GM23338 (cell line): ENCODE results near the gene RAP1A. TPM values are rescaled to one million over a fixed set of nuclear protein-coding genes. Genes with fewer than 3 reads are reported as not detected.

Source experiments
- ATAC-seq: fragments of 200-7000 bp; cut with Tn5 transposase; 3 replicates; pipeline ENCODE4 v1.9.1; 2020
- DNase-seq: peaks from one replicate; pipeline ENCODE4 v3.0.0-alpha.2; 2015; ENCODE audit warnings: low spot score
- H2AFZ ChIP-seq: fragments of 200-600 bp; sonication (generic); 2 replicates; pipeline ENCODE4 v1.8.0; 2016; ENCODE audit warnings: antibody characterized with exemption, mild to moderate bottlenecking, moderate library complexity
- H3F3A ChIP-seq: fragments of 200-600 bp; sonication (generic); replicated peaks from 2 replicates; pipeline ENCODE4 v1.8.0; 2017; ENCODE audit warnings: antibody characterized with exemption, mixed run types, low read depth
- H3K27ac ChIP-seq: fragments of 200-600 bp; sonication (generic); 2 replicates; pipeline ENCODE4 v1.6.1; 2016; ENCODE audit warnings: low read depth
- H3K27me3 ChIP-seq: fragments of 200-600 bp; sonication (generic); 2 replicates; pipeline ENCODE4 v1.8.0; 2016; ENCODE audit warnings: mild to moderate bottlenecking, mixed run types, moderate library complexity; ENCODE audit not compliant: insufficient read depth
- H3K36me3 ChIP-seq: fragments of 200-600 bp; sonication (generic); 2 replicates; pipeline ENCODE4 v1.8.0; 2016; ENCODE audit warnings: mild to moderate bottlenecking; ENCODE audit not compliant: insufficient read depth
- H3K4me1 ChIP-seq: fragments of 200-600 bp; sonication (generic); 2 replicates; pipeline ENCODE4 v1.8.0; 2016; ENCODE audit warnings: mild to moderate bottlenecking, moderate library complexity; ENCODE audit not compliant: insufficient read depth
- H3K4me2 ChIP-seq: fragments of 200-600 bp; sonication (generic); 2 replicates; pipeline ENCODE4 v1.7.1; 2017; ENCODE audit warnings: mixed run types
- H3K4me3 ChIP-seq: fragments of 200-600 bp; sonication (generic); 2 replicates; pipeline ENCODE4 v1.6.1; 2016; ENCODE audit warnings: mixed run types
- H3K79me2 ChIP-seq: fragments of 200-600 bp; sonication (generic); replicated peaks from 2 replicates; pipeline ENCODE4 v1.8.0; 2017; ENCODE audit warnings: mild to moderate bottlenecking; ENCODE audit not compliant: insufficient read depth
- H3K9me2 ChIP-seq: fragments of 200-600 bp; sonication (generic); 2 replicates; pipeline ENCODE4 v1.8.0; 2017; ENCODE audit not compliant: insufficient read depth
- H4K20me1 ChIP-seq: fragments of 200-600 bp; sonication (generic); replicated peaks from 2 replicates; pipeline ENCODE4 v1.8.0; 2017; ENCODE audit warnings: mild to moderate bottlenecking; ENCODE audit not compliant: insufficient read depth
- H3K27ac Mint-ChIP-seq: 2 replicates; pipeline ENCODE4 v1.8.0; 2020; ENCODE audit warnings: inconsistent platforms, mild to moderate bottlenecking, moderate library complexity, mixed read lengths
- H3K27me3 Mint-ChIP-seq: 3 replicates; pipeline ENCODE4 v1.8.0; 2022; ENCODE audit warnings: low read depth, mild to moderate bottlenecking, moderate library complexity, mixed read lengths, inconsistent platforms; ENCODE audit not compliant: insufficient read depth, poor library complexity
- H3K36me3 Mint-ChIP-seq: 3 replicates; pipeline ENCODE4 v1.8.0; 2021; ENCODE audit warnings: low read depth, mild to moderate bottlenecking, inconsistent platforms, moderate library complexity, mixed read lengths
- H3K4me1 Mint-ChIP-seq: 3 replicates; pipeline ENCODE4 v1.8.0; 2020; ENCODE audit warnings: mild to moderate bottlenecking, inconsistent platforms, mixed read lengths
- H3K4me3 Mint-ChIP-seq: 3 replicates; pipeline ENCODE4 v1.8.0; 2021; ENCODE audit warnings: moderate library complexity, mild to moderate bottlenecking, inconsistent platforms, mixed read lengths
- H3K9me3 Mint-ChIP-seq: 3 replicates; pipeline ENCODE4 v1.8.0; 2020; ENCODE audit warnings: moderate library complexity, mild to moderate bottlenecking, inconsistent platforms, mixed read lengths
- CREB1 ChIP-seq: fragments of 250-450 bp; sonication (Bioruptor Pico); IDR thresholded peaks from 2 replicates; pipeline ENCODE4 v1.5.0; 2020; ENCODE audit warnings: low read depth, mild to moderate bottlenecking, moderate library complexity
- ETS1 ChIP-seq: IDR thresholded peaks from 2 replicates; pipeline ENCODE4 v1.6.1; 2016; ENCODE audit warnings: antibody characterized with exemption
- EZH2 ChIP-seq: fragments of 200-600 bp; sonication (generic); IDR thresholded peaks from one replicate; pipeline ENCODE4 v1.8.0; 2017; ENCODE audit warnings: antibody characterized with exemption, mild to moderate bottlenecking, low read depth; ENCODE audit not compliant: unreplicated experiment
- EZH2phosphoT487 ChIP-seq: fragments of 200-600 bp; sonication (generic); IDR thresholded peaks from one replicate; pipeline ENCODE4 v1.8.1; 2018; ENCODE audit warnings: antibody characterized with exemption; ENCODE audit not compliant: unreplicated experiment
- JUNB ChIP-seq: IDR thresholded peaks from one replicate; pipeline ENCODE4 v1.6.1; 2016; ENCODE audit warnings: antibody characterized with exemption; ENCODE audit not compliant: unreplicated experiment
- NANOG ChIP-seq: IDR thresholded peaks from 2 replicates; pipeline ENCODE4 v1.6.1; 2016; ENCODE audit warnings: antibody characterized with exemption, borderline replicate concordance
- POLR2AphosphoS5 ChIP-seq: IDR thresholded peaks from 2 replicates; pipeline ENCODE4 v1.6.1; 2016; ENCODE audit warnings: antibody characterized with exemption, low read depth
- REST ChIP-seq: IDR thresholded peaks from one replicate; pipeline ENCODE4 v1.6.1; 2018; ENCODE audit warnings: antibody characterized with exemption; ENCODE audit not compliant: unreplicated experiment
- STAT1 ChIP-seq: IDR thresholded peaks from one replicate; pipeline ENCODE4 v1.6.1; 2016; ENCODE audit warnings: antibody characterized with exemption; ENCODE audit not compliant: unreplicated experiment
- ZNF114 ChIP-seq: fragments of 250-450 bp; sonication (Bioruptor Pico); IDR thresholded peaks from 2 replicates; pipeline ENCODE4 v1.5.0; 2020; ENCODE audit warnings: mild to moderate bottlenecking, moderate library complexity
- ZNF331 ChIP-seq: fragments of 250-450 bp; sonication (Bioruptor Pico); IDR thresholded peaks from 2 replicates; pipeline ENCODE4 v1.5.0; 2020; ENCODE audit warnings: low read depth, mild to moderate bottlenecking, moderate library complexity
- polyA plus RNA-seq: library from polyadenylated mRNA; unstranded; fragments of >200 nt; fragmentation: Nextera tagmentation; extraction: Ambion mirVana; gene quantifications from 2 replicates; pipeline ENCODE4 v1.2.1, GENCODE V29; 2016
- total RNA-seq: library from RNA; depleted of rRNA; stranded (reverse); fragments of >200 nt; shearing (Covaris generic); gene quantifications from 2 replicates; pipeline ENCODE4 v1.2.3, GENCODE V29; 2014
- TF ChIP-seq, protein P1 (sequence below): fragments of 250-450 bp; sonication (Bioruptor Pico); IDR thresholded peaks from 2 replicates; pipeline ENCODE4 v1.5.0; 2020; ENCODE audit warnings: mild to moderate bottlenecking, moderate library complexity
- TF ChIP-seq, protein P2 (sequence below), 2 experiments: fragments of 200-600 bp in 1 of 2; sonication (generic) in 1 of 2; conservative IDR thresholded peaks; 2 replicates each; pipeline versions ENCODE4 v1.5.1 to v1.6.1; 2016 to 2017; ENCODE audit warnings: antibody characterized with exemption in 2 of 2, low read depth in 2 of 2, mild to moderate bottlenecking in 2 of 2, moderate library complexity in 1 of 2

RAP1A gene
- total and polyA plus RNA-seq, 2 experiments from 2014 or later, result 16.2 to 23.0 TPM

GRCh38 chr1:111733183-111733991 lies 113.8 kb downstream of the RAP1A start:
- DNase-seq (no peak), ATAC-seq (no peak)
- no peak overlapping the region for H2AFZ ChIP-seq
- peaks cover 18% of the 10 kb centered on the region for H3F3A ChIP-seq
- H3K4me3 Mint-ChIP-seq, result no peak overlapping the region
- H3K36me3 Mint-ChIP-seq, result peaks cover 7% of the 10 kb centered on the region; the same call in 2 of the 3 replicates
- peaks cover 52% of the 10 kb centered on the region for H3K79me2 ChIP-seq
- peaks cover 25% of the 10 kb centered on the region for H3K4me1 Mint-ChIP-seq
- H3K4me2 ChIP-seq, result no peak overlapping the region
- H3K27ac ChIP-seq, result no peak overlapping the region
- H3K9me2 ChIP-seq, result no peaks in the 10 kb centered on the region
- H3K36me3 ChIP-seq, result no peaks in the 10 kb centered on the region
- H3K9me3 Mint-ChIP-seq, result no peaks in the 10 kb centered on the region; the same call in 2 of the 3 replicates
- H4K20me1 ChIP-seq, result peaks cover 19% of the 10 kb centered on the region
- H3K27me3 ChIP-seq, result no peaks in the 10 kb centered on the region
- H3K27me3 Mint-ChIP-seq, result peaks cover 9% of the 10 kb centered on the region
- H3K4me3 ChIP-seq, result no peak overlapping the region
- H3K27ac Mint-ChIP-seq, result no peak overlapping the region
- no peak for TF ChIP-seq POLR2AphosphoS5
- no peak for TF ChIP-seq CREB1 (CRISPR knock-in tag)
- no peak for TF ChIP-seq EZH2phosphoT487
- no peak for TF ChIP-seq ZNF114 (CRISPR knock-in tag)
- TF ChIP-seq, protein P1, sequence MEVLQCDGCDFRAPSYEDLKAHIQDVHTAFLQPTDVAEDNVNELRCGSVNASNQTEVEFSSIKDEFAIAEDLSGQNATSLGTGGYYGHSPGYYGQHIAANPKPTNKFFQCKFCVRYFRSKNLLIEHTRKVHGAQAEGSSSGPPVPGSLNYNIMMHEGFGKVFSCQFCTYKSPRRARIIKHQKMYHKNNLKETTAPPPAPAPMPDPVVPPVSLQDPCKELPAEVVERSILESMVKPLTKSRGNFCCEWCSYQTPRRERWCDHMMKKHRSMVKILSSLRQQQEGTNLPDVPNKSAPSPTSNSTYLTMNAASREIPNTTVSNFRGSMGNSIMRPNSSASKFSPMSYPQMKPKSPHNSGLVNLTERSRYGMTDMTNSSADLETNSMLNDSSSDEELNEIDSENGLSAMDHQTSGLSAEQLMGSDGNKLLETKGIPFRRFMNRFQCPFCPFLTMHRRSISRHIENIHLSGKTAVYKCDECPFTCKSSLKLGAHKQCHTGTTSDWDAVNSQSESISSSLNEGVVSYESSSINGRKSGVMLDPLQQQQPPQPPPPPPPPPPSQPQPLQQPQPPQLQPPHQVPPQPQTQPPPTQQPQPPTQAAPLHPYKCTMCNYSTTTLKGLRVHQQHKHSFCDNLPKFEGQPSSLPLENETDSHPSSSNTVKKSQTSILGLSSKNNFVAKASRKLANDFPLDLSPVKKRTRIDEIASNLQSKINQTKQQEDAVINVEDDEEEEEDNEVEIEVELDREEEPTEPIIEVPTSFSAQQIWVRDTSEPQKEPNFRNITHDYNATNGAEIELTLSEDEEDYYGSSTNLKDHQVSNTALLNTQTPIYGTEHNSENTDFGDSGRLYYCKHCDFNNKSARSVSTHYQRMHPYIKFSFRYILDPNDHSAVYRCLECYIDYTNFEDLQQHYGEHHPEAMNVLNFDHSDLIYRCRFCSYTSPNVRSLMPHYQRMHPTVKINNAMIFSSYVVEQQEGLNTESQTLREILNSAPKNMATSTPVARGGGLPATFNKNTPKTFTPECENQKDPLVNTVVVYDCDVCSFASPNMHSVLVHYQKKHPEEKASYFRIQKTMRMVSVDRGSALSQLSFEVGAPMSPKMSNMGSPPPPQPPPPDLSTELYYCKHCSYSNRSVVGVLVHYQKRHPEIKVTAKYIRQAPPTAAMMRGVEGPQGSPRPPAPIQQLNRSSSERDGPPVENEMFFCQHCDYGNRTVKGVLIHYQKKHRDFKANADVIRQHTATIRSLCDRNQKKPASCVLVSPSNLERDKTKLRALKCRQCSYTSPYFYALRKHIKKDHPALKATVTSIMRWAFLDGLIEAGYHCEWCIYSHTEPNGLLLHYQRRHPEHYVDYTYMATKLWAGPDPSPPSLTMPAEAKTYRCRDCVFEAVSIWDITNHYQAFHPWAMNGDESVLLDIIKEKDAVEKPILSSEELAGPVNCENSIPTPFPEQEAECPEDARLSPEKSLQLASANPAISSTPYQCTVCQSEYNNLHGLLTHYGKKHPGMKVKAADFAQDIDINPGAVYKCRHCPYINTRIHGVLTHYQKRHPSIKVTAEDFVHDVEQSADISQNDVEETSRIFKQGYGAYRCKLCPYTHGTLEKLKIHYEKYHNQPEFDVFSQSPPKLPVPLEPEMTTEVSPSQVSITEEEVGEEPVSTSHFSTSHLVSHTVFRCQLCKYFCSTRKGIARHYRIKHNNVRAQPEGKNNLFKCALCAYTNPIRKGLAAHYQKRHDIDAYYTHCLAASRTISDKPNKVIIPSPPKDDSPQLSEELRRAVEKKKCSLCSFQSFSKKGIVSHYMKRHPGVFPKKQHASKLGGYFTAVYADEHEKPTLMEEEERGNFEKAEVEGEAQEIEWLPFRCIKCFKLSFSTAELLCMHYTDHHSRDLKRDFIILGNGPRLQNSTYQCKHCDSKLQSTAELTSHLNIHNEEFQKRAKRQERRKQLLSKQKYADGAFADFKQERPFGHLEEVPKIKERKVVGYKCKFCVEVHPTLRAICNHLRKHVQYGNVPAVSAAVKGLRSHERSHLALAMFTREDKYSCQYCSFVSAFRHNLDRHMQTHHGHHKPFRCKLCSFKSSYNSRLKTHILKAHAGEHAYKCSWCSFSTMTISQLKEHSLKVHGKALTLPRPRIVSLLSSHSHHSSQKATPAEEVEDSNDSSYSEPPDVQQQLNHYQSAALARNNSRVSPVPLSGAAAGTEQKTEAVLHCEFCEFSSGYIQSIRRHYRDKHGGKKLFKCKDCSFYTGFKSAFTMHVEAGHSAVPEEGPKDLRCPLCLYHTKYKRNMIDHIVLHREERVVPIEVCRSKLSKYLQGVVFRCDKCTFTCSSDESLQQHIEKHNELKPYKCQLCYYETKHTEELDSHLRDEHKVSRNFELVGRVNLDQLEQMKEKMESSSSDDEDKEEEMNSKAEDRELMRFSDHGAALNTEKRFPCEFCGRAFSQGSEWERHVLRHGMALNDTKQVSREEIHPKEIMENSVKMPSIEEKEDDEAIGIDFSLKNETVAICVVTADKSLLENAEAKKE (CRISPR knock-in tag), result no peak
- TF ChIP-seq ZNF331 (CRISPR knock-in tag), result no peak
- no peak for TF ChIP-seq EZH2
- no peak for TF ChIP-seq JUNB
- TF ChIP-seq REST, result no peak
- TF ChIP-seq STAT1, result no peak
- no peak for TF ChIP-seq NANOG
- no peak for TF ChIP-seq ETS1
- TF ChIP-seq, protein P2, sequence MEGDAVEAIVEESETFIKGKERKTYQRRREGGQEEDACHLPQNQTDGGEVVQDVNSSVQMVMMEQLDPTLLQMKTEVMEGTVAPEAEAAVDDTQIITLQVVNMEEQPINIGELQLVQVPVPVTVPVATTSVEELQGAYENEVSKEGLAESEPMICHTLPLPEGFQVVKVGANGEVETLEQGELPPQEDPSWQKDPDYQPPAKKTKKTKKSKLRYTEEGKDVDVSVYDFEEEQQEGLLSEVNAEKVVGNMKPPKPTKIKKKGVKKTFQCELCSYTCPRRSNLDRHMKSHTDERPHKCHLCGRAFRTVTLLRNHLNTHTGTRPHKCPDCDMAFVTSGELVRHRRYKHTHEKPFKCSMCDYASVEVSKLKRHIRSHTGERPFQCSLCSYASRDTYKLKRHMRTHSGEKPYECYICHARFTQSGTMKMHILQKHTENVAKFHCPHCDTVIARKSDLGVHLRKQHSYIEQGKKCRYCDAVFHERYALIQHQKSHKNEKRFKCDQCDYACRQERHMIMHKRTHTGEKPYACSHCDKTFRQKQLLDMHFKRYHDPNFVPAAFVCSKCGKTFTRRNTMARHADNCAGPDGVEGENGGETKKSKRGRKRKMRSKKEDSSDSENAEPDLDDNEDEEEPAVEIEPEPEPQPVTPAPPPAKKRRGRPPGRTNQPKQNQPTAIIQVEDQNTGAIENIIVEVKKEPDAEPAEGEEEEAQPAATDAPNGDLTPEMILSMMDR (conservative IDR thresholded peaks at IDR 0.05; ENCODE audit: low read depth in 2 of 2), result no peak
- H3K4me1 ChIP-seq, result peaks cover 45% of the 10 kb centered on the region
